ENCODE data around the gene P2RY6. TPM values are rescaled to one million over a fixed set of nuclear protein-coding genes. Genes with fewer than 3 reads are reported as not detected.

P2RY6 gene
- total RNA-seq, 1 experiment from 2014 or later, result 0.15 TPM

DNA sequence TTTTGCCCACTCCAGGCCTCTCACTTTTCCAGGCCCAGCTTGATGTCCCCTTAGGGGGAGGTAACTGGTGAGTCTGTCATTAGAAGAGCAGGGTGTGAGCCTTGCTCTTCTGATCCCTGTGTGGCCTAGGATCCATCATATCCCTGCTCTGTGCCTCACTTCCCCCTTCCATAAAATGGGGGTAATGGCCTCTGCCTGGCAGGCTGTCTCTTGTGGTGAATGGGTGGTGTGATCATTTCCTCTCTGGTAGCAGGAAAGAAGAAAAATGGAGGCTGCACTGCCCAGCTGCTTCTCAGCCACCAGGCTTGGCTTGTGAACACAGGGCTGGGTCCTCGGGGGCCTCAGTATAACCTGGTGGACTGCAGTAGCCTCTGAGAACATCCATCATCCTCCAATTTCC, 41.5 kb downstream of the P2RY6 start:
- no peaks in the 10 kb centered on the region for H4K20me1 ChIP-seq (ENCODE audit: insufficient read depth)
- no TSS peak for BruUV-seq (replicated peaks)

DNA sequence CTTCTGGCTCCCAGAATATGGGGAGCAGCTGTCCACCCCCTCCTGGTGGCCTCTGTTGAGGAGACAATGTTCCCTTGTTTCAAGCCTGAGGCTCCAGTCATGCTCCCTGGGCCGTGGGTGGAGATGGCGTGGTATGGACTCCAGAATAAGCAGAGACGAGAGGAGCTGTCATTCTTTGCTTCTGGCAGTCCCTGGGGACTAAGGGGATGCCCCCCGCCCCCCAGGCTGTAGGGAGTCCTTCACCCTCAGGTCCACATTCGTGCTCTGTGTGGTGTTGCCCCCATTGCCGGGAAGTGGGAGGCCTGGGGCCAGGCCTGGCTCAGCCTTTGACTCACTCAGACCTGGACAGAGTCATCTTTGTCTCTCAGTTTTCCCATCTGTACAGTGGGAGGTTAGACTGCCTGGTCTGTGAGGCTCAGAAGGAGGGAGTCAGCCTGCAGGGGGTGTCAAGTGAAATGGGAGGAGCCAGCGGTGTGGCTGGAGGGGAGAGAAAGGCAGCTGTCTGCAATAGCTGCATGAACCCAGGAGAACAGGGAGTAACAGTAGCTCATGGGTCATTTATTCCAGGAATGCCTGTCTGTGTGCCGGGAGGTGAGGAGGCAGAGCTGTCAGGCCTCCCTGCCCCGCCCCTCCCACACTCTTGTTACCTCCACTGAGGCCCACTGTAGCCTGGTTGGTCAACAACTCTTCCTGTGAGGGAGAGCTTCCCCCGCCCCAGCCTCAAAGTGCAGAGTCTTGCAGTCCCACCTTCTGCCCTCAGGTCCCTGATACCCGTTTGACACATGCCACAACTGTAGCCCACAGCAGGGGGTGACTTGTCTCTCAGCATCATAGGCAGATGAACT, 42.2 kb downstream of the P2RY6 start:
- peaks cover 13 to 32% of the 10 kb centered on the region in 2 experiments for H3K4me1 ChIP-seq (ENCODE audit: control insufficient read depth in 1 of 2, insufficient read depth in 2 of 2, low read length in 2 of 2)
- H3K9me2 ChIP-seq (ENCODE audit: insufficient read depth), result no peaks in the 10 kb centered on the region
- H3K27ac ChIP-seq (ENCODE audit: low read depth, low read length), result no peak overlapping the region
- peak overlapping the region; percentile 40 for H3K4me2 ChIP-seq (ENCODE audit: low read length)
- H3K9me3 ChIP-seq (ENCODE audit: control insufficient read depth in 1 of 2, insufficient read depth in 1 of 2, low read depth in 1 of 2, low read length in 2 of 2), result no peaks in the 10 kb centered on the region
- RAD21 ChIA-PET (ENCODE audit: low non-redundant PET in 1 of 2, low total read pairs in 2 of 2, uncharacterized antibody in 2 of 2, unreplicated experiment in 2 of 2), result no interaction called here
- no peaks in the 10 kb centered on the region for H3K27me3 ChIP-seq (ENCODE audit: insufficient read depth, low read length)
- BruUV-seq (replicated peaks), result no TSS peak
- ATAC-seq (peak; percentile 29; the same call in 1 of the 2 replicates), DNase-seq (ENCODE audit: low read depth, low spot score) (no peak)
- H4K20me1 ChIP-seq (ENCODE audit: insufficient read depth), result no peaks in the 10 kb centered on the region
- H3K9ac ChIP-seq (ENCODE audit: low read length), result no peak overlapping the region
- no peak overlapping the region for H3K4me3 ChIP-seq (replicated peaks in 1 of 2; ENCODE audit: low read depth in 1 of 2, low read length in 2 of 2)
- CTCF ChIA-PET, result interaction anchor here (1.2 kb wide), 1 partner anchor 16 kb away, joined by 3 read pairs; no protein-coding TSS in a partner anchor
- intact Hi-C loops (cut with micrococcal nuclease), result no loop called here
- POLR2A ChIA-PET, result interaction anchor here (1.1 kb wide), 1 partner anchor 9 kb away, joined by 3 read pairs; no protein-coding TSS in a partner anchor
- peaks cover 12% of the 10 kb centered on the region; the same call in 1 of the 2 replicates for H3K79me2 ChIP-seq (ENCODE audit: insufficient read depth, low read length)
- no peak overlapping the region for H2AFZ ChIP-seq (ENCODE audit: low read depth, low read length, poor library complexity, severe bottlenecking)
- TF ChIP-seq JUND (IDR thresholded peaks at IDR 0.05), result no peak
- TF ChIP-seq POLR2AphosphoS5 (IDR thresholded peaks at IDR 0.05; ENCODE audit: low read depth, low read length), result no peak
- no peak for TF ChIP-seq SP1 (IDR thresholded peaks at IDR 0.05; ENCODE audit: low read depth)
- TF ChIP-seq SRF (IDR thresholded peaks at IDR 0.05; ENCODE audit: low read depth), result no peak
- no peak for TF ChIP-seq FOSL1 (IDR thresholded peaks at IDR 0.05; ENCODE audit: low read depth)
- H3K36me3 ChIP-seq (ENCODE audit: control insufficient read depth in 1 of 2, insufficient read depth in 2 of 2, low read length in 2 of 2), result no peaks in the 10 kb centered on the region

More for the DNA sequence above, 41.5 kb downstream of the P2RY6 start:
- Histone ChIP-seq H3K27me3 (ENCODE audit: insufficient read depth, low read length) (no peaks in the 10 kb centered on the region), H3K4me3 (replicated peaks in 1 of 2; ENCODE audit: low read depth in 1 of 2, low read length in 2 of 2) (no peak overlapping the region), H2AFZ (ENCODE audit: low read depth, low read length, poor library complexity, severe bottlenecking) (no peak overlapping the region), H3K36me3 (ENCODE audit: control insufficient read depth in 1 of 2, insufficient read depth in 2 of 2, low read length in 2 of 2) (no peaks in the 10 kb centered on the region), H3K79me2 (ENCODE audit: insufficient read depth, low read length) (peaks cover 12% of the 10 kb centered on the region; the same call in 1 of the 2 replicates), H3K4me1 (ENCODE audit: control insufficient read depth in 1 of 2, insufficient read depth in 2 of 2, low read length in 2 of 2) (peaks cover 13 to 39% of the 10 kb centered on the region in 2 experiments), H3K9me2 (ENCODE audit: insufficient read depth) (no peaks in the 10 kb centered on the region), H3K27ac (ENCODE audit: low read depth, low read length) (no peak overlapping the region), H3K9me3 (ENCODE audit: control insufficient read depth in 1 of 2, insufficient read depth in 1 of 2, low read depth in 1 of 2, low read length in 2 of 2) (no peaks in the 10 kb centered on the region), H3K4me2 (ENCODE audit: low read length) (peak overlapping the region; percentile 40), H3K9ac (ENCODE audit: low read length) (no peak overlapping the region)
- CTCF ChIA-PET, result no interaction called here
- intact Hi-C loops (cut with micrococcal nuclease), result no loop called here
- DNase-seq (ENCODE audit: low read depth, low spot score), result no peak
- POLR2A ChIA-PET, result no interaction called here
- TF ChIP-seq SRF (IDR thresholded peaks at IDR 0.05; ENCODE audit: low read depth), result no peak
- TF ChIP-seq CEBPB (IDR thresholded peaks at IDR 0.05; ENCODE audit: low read depth), result no peak
- TF ChIP-seq ZFX (IDR thresholded peaks at IDR 0.05), result no peak
- TF ChIP-seq POLR2AphosphoS5 (IDR thresholded peaks at IDR 0.05; ENCODE audit: low read depth, low read length), result no peak
- TF ChIP-seq EZH2 (IDR thresholded peaks at IDR 0.05), result no peak
- TF ChIP-seq CBX3 (IDR thresholded peaks at IDR 0.05; ENCODE audit: low read depth), result no peak
- TF ChIP-seq SP1 (IDR thresholded peaks at IDR 0.05; ENCODE audit: low read depth), result no peak
- no peak for TF ChIP-seq ELF1 (IDR thresholded peaks at IDR 0.05; ENCODE audit: borderline replicate concordance, low read depth)
- RAD21 ChIA-PET (ENCODE audit: low non-redundant PET in 1 of 2, low total read pairs in 2 of 2, uncharacterized antibody in 2 of 2, unreplicated experiment in 2 of 2), result no interaction called here
- no peak for ATAC-seq

Measured in HCT116 (cell line).